Keratinocyte (primary cell): ENCODE results near the gene C21orf91. TPM values are rescaled to one million over a fixed set of nuclear protein-coding genes. Genes with fewer than 3 reads are reported as not detected.

Experiments
- DNase-seq: peaks from one replicate; pipeline ENCODE4 v3.0.0-alpha.2; 2011; ENCODE audit warnings: low read depth, missing footprints, low spot score
- FAIRE-seq: peaks from 2 replicates; lab custom pipeline; 2011; peaks lifted over from hg19 to GRCh38; lab: Jason Lieb, UNC
- H2AFZ ChIP-seq: 2 replicates; pipeline ENCODE4 v1.6.0; 2012; ENCODE audit warnings: low read length, control low read depth, inconsistent platforms; ENCODE audit not compliant: control insufficient read depth
- H3K27ac ChIP-seq: 2 replicates; pipeline ENCODE4 v1.5.1; 2011; ENCODE audit warnings: low read length; ENCODE audit not compliant: control insufficient read depth, insufficient read depth
- H3K27me3 ChIP-seq: 3 replicates; pipeline ENCODE4 v1.6.0; 2011; ENCODE audit warnings: low read length; ENCODE audit not compliant: control insufficient read depth, insufficient read depth; ENCODE audit errors: extremely low read depth
- H3K36me3 ChIP-seq, 2 experiments: 2 replicates in 1 of 2; 3 replicates in 1 of 2; pipeline ENCODE4 v1.5.1; 2011; ENCODE audit warnings: low read length in 2 of 2, mild to moderate bottlenecking in 1 of 2; ENCODE audit not compliant: control insufficient read depth in 2 of 2, insufficient read depth in 2 of 2; ENCODE audit errors: extremely low read depth in 1 of 2
- H3K4me1 ChIP-seq: 3 replicates; pipeline ENCODE4 v1.5.1; 2011; ENCODE audit warnings: low read length; ENCODE audit not compliant: control insufficient read depth, insufficient read depth; ENCODE audit errors: extremely low read depth
- H3K4me2 ChIP-seq: 3 replicates; pipeline ENCODE4 v1.6.0; 2011; ENCODE audit warnings: low read depth, low read length; ENCODE audit not compliant: control insufficient read depth, insufficient read depth; ENCODE audit errors: extremely low read depth
- H3K4me3 ChIP-seq, 3 experiments: fragments of 200-600 bp in 1 of 3; sonication (generic) in 1 of 3; 2 replicates in 2 of 3; 3 replicates in 1 of 3; pipeline ENCODE4 v1.5.1; 2011 to 2016; ENCODE audit warnings: low read length in 3 of 3, mild to moderate bottlenecking in 3 of 3, control low read depth in 2 of 3, inconsistent platforms in 1 of 3, low read depth in 1 of 3, mixed read lengths in 1 of 3, mixed run types in 1 of 3, moderate library complexity in 1 of 3; ENCODE audit not compliant: control insufficient read depth in 2 of 3, insufficient read depth in 2 of 3; ENCODE audit errors: extremely low read depth in 1 of 3
- H3K79me2 ChIP-seq: 2 replicates; pipeline ENCODE4 v1.6.0; 2012; ENCODE audit warnings: low read length; ENCODE audit not compliant: control insufficient read depth, insufficient read depth
- H3K9ac ChIP-seq: 3 replicates; pipeline ENCODE4 v1.6.0; 2011; ENCODE audit warnings: low read length; ENCODE audit not compliant: control insufficient read depth, insufficient read depth; ENCODE audit errors: extremely low read depth
- H3K9me1 ChIP-seq: 3 replicates; pipeline ENCODE4 v1.6.0; 2011; ENCODE audit warnings: low read length; ENCODE audit not compliant: control insufficient read depth, insufficient read depth; ENCODE audit errors: extremely low read depth
- H3K9me3 ChIP-seq: 2 replicates; pipeline ENCODE4 v1.5.1; 2012; ENCODE audit warnings: low read depth, low read length; ENCODE audit not compliant: control insufficient read depth
- H4K20me1 ChIP-seq: 3 replicates; pipeline ENCODE4 v1.6.0; 2011; ENCODE audit warnings: low read length; ENCODE audit not compliant: control insufficient read depth, insufficient read depth; ENCODE audit errors: extremely low read depth
- CTCF ChIP-seq, 3 experiments: IDR thresholded peaks in 1 of 3; conservative IDR thresholded peaks in 1 of 3; optimal IDR thresholded peaks in 1 of 3; 2 replicates in 2 of 3; 3 replicates in 1 of 3; pipeline versions ENCODE3 to v1.5.1; 2011; ENCODE audit warnings: low read length in 3 of 3, mild to moderate bottlenecking in 3 of 3, moderate library complexity in 2 of 3, control low read depth in 1 of 3, inconsistent platforms in 1 of 3; ENCODE audit not compliant: insufficient read depth in 2 of 3; ENCODE audit errors: extremely low read depth in 1 of 3
- EZH2 ChIP-seq: IDR thresholded peaks from one replicate; pipeline ENCODE4 v1.6.1; 2012; ENCODE audit warnings: inconsistent platforms, mild to moderate bottlenecking, low read length, moderate library complexity
- dilution Hi-C: fragments of 300-500 bp; cut with MboI; formaldehyde crosslinking; loops from one replicate; pipeline ENCODE4 v1.7.0; 2020; ENCODE audit warnings: low sequenced_read_pairs; ENCODE audit not compliant: extremely low pct_ligation_motif_present
- polyA plus RNA-seq, 5 experiments: library from polyadenylated mRNA; depleted of rRNA in 3 of 5; stranded (reverse) in 3 of 5; stranded (forward) in 1 of 5; unstranded in 1 of 5; fragments of >200 nt; gene quantifications; 1 replicate in 1 of 5; 2 replicates in 3 of 5; 3 replicates in 1 of 5; pipeline versions ENCODE4 v1.2.1 to v1.2.3, GENCODE V29; 2011 to 2012; ENCODE audit warnings: missing spikeins in 2 of 5, low read depth in 1 of 5, low replicate concordance in 1 of 5

The C21orf91 gene
- polyA plus RNA-seq, 1 donor (not counting 4 experiments of a cell fraction or from before 2014, with no cell fraction given), result 28.2 TPM

GRCh38 chr21:17823846-17824245 lies 4.7 kb upstream of the C21orf91 start:
- Histone ChIP-seq H3K27ac (no peak overlapping the region), H2AFZ (no peak overlapping the region), H3K4me3 (no peak overlapping the region), H3K9me3 (no peaks in the 10 kb centered on the region), H3K27me3 (no peaks in the 10 kb centered on the region), H4K20me1 (no peaks in the 10 kb centered on the region), H3K9ac (no peak overlapping the region), H3K9me1 (no peaks in the 10 kb centered on the region), H3K4me1 (peaks cover 2% of the 10 kb centered on the region), H3K36me3 (no peaks in the 10 kb centered on the region), H3K79me2 (peaks cover 3% of the 10 kb centered on the region), H3K4me2 (no peak overlapping the region)
- TF ChIP-seq EZH2, result no peak
- no peak for TF ChIP-seq CTCF (optimal IDR thresholded peaks at IDR 0.05 in 1 of 3, IDR thresholded peaks at IDR 0.05 in 1 of 3, conservative IDR thresholded peaks at IDR 0.05 in 1 of 3; ENCODE audit: extremely low read depth in 1 of 3, insufficient read depth in 2 of 3, low read length in 3 of 3)
- no peak for DNase-seq
- dilution Hi-C loops, result no loop called here
- FAIRE-seq, result no peak

- Histone ChIP-seq H3K9me1 (no peaks in the 10 kb centered on the region), H3K4me2 (peak overlapping the region; percentile 17), H3K4me1 (peaks cover 12% of the 10 kb centered on the region), H4K20me1 (no peaks in the 10 kb centered on the region), H3K4me3 (no peak overlapping the region), H3K9ac (no peak overlapping the region), H3K9me3 (no peaks in the 10 kb centered on the region), H3K27ac (no peak overlapping the region), H2AFZ (no peak overlapping the region), H3K27me3 (no peaks in the 10 kb centered on the region), H3K79me2 (peaks cover 27% of the 10 kb centered on the region), H3K36me3 (peaks cover 0 to 6% of the 10 kb centered on the region in 2 experiments)
- DNase-seq (no peak), FAIRE-seq (no peak)
- TF ChIP-seq CTCF (optimal IDR thresholded peaks at IDR 0.05 in 1 of 3, IDR thresholded peaks at IDR 0.05 in 1 of 3, conservative IDR thresholded peaks at IDR 0.05 in 1 of 3; ENCODE audit: extremely low read depth in 1 of 3, insufficient read depth in 2 of 3, low read length in 3 of 3) (no peak), EZH2 (no peak)
- dilution Hi-C loops, result no loop called here
Measured at GRCh38 chr21:17821121-17821520, 2.0 kb upstream of the C21orf91 start.
